ENCODE data around the gene THRSP.

DNA sequence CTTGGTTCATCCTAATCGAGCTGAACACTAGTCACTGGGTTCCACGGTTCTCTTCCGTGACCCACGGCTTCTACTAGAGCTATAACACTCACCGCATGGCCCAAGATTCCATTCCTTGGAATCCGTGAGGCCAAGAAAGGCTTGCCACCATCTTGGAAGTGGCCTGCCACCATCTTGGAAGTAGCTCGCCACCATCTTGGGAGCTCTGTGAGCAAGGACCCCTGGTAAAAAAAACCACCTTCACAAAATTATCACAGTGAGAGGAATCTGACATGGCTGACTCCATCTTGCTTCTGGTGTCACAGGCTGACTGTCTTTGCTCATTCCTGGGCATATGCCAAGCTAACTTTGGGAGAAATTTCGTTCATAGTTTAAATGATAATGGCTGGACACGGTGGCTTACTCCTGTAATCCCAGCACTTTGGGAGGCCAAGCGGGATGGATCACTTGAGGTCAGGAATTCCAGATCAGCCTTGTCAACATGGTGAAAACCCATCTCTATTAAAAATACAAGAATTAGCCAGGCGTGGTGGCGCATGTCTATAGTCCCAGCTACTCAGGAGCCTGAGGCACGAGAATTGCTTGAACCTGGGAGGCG, 21.7 kb upstream of the THRSP start:
- TF ChIP-seq, protein P1, sequence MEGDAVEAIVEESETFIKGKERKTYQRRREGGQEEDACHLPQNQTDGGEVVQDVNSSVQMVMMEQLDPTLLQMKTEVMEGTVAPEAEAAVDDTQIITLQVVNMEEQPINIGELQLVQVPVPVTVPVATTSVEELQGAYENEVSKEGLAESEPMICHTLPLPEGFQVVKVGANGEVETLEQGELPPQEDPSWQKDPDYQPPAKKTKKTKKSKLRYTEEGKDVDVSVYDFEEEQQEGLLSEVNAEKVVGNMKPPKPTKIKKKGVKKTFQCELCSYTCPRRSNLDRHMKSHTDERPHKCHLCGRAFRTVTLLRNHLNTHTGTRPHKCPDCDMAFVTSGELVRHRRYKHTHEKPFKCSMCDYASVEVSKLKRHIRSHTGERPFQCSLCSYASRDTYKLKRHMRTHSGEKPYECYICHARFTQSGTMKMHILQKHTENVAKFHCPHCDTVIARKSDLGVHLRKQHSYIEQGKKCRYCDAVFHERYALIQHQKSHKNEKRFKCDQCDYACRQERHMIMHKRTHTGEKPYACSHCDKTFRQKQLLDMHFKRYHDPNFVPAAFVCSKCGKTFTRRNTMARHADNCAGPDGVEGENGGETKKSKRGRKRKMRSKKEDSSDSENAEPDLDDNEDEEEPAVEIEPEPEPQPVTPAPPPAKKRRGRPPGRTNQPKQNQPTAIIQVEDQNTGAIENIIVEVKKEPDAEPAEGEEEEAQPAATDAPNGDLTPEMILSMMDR (conservative IDR thresholded peaks at IDR 0.05; ENCODE audit: low read depth, low read length) = no peak
- TF ChIP-seq MXI1 (IDR thresholded peaks at IDR 0.05; ENCODE audit: borderline replicate concordance, low read depth, low read length) (no peak), POLR2A (IDR thresholded peaks at IDR 0.05; ENCODE audit: low read depth, low read length) (no peak), CHD1 (IDR thresholded peaks at IDR 0.05; ENCODE audit: low read depth, low read length) (no peak), SMC3 (IDR thresholded peaks at IDR 0.05; ENCODE audit: low read depth, low read length) (no peak), RFX5 (IDR thresholded peaks at IDR 0.05; ENCODE audit: low read depth, low read length) (no peak), RAD21 (IDR thresholded peaks at IDR 0.05; ENCODE audit: low read length) (no peak), CEBPB (IDR thresholded peaks at IDR 0.05; ENCODE audit: low read depth, low read length) (no peak), FOS (IDR thresholded peaks at IDR 0.05; ENCODE audit: low read depth, low read length) (no peak)
- TF ChIP-seq, protein P2, sequence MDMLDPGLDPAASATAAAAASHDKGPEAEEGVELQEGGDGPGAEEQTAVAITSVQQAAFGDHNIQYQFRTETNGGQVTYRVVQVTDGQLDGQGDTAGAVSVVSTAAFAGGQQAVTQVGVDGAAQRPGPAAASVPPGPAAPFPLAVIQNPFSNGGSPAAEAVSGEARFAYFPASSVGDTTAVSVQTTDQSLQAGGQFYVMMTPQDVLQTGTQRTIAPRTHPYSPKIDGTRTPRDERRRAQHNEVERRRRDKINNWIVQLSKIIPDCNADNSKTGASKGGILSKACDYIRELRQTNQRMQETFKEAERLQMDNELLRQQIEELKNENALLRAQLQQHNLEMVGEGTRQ (IDR thresholded peaks at IDR 0.05; ENCODE audit: low read depth, low read length) = no peak

All from IMR-90 (cell line).